Measurements from ENCODE around the gene TNFRSF9. TPM values are rescaled to one million over a fixed set of nuclear protein-coding genes. Genes with fewer than 3 reads are reported as not detected.

TNFRSF9 gene
- total RNA-seq, 1 donor from 2014 or later: 4.8 TPM

- Mint-ChIP-seq H3K27me3 (ENCODE audit: unreplicated experiment) (no peaks in the 10 kb centered on the region), H3K4me3 (ENCODE audit: unreplicated experiment) (peak overlapping the region; percentile 94), H3K36me3 (ENCODE audit: low read depth, unreplicated experiment) (peaks cover 8% of the 10 kb centered on the region), H3K27ac (ENCODE audit: unreplicated experiment) (peak overlapping the region; percentile 79), H3K4me1 (ENCODE audit: unreplicated experiment) (peaks cover 20% of the 10 kb centered on the region), H3K9me3 (ENCODE audit: unreplicated experiment) (no peaks in the 10 kb centered on the region)
- DNase-seq (ENCODE audit: low spot score): no peak
- TF ChIP-seq CTCF (IDR thresholded peaks at IDR 0.05; ENCODE audit: unreplicated experiment): no peak
Measured at GRCh38 chr1:7962014-7962335, 21.3 kb upstream of the TNFRSF9 start.

GRCh38 chr1:7961216-7962013 is 20.8 kb upstream of the TNFRSF9 start, which contains the start of gene PARK7:
PARK7 (plus strand) TSS chr1:7961711; CDS start chr1:7962786, 1,075 bp downstream.
- Mint-ChIP-seq H3K9me3 (ENCODE audit: unreplicated experiment) (no peaks in the 10 kb centered on the region), H3K27ac (ENCODE audit: unreplicated experiment) (peak within 1 kb of the TSS; percentile 98), H3K4me3 (ENCODE audit: unreplicated experiment) (peak within 1 kb of the TSS; percentile 99), H3K4me1 (ENCODE audit: unreplicated experiment) (peaks cover 20% of the 10 kb centered on the region), H3K36me3 (ENCODE audit: low read depth, unreplicated experiment) (peaks cover 8% of the 10 kb centered on the region), H3K27me3 (ENCODE audit: unreplicated experiment) (no peaks in the 10 kb centered on the region)
- DNase-seq (ENCODE audit: low spot score): peak; percentile 100
- no peak for TF ChIP-seq CTCF (IDR thresholded peaks at IDR 0.05; ENCODE audit: unreplicated experiment)

GRCh38 chr1:7960867-7961215 is 20.2 kb upstream of the TNFRSF9 start:
- H3K4me3 Mint-ChIP-seq (ENCODE audit: unreplicated experiment): peak overlapping the region; percentile 99
- peaks cover 20% of the 10 kb centered on the region for H3K4me1 Mint-ChIP-seq (ENCODE audit: unreplicated experiment)

GRCh38 chr1:7960165-7960564 is 19.5 kb upstream of the TNFRSF9 start:
- H3K27me3 Mint-ChIP-seq (ENCODE audit: unreplicated experiment): no peaks in the 10 kb centered on the region
- no peak for DNase-seq (ENCODE audit: low spot score)
- H3K4me1 Mint-ChIP-seq (ENCODE audit: unreplicated experiment): peaks cover 20% of the 10 kb centered on the region
- peak overlapping the region; percentile 99 for H3K4me3 Mint-ChIP-seq (ENCODE audit: unreplicated experiment)
- TF ChIP-seq CTCF (IDR thresholded peaks at IDR 0.05; ENCODE audit: unreplicated experiment): no peak
- H3K9me3 Mint-ChIP-seq (ENCODE audit: unreplicated experiment): no peaks in the 10 kb centered on the region
- H3K36me3 Mint-ChIP-seq (ENCODE audit: low read depth, unreplicated experiment): peaks cover 8% of the 10 kb centered on the region
- peak overlapping the region; percentile 98 for H3K27ac Mint-ChIP-seq (ENCODE audit: unreplicated experiment)

More at GRCh38 chr1:7960867-7961215, 20.2 kb upstream of the TNFRSF9 start:
- Mint-ChIP-seq H3K9me3 (ENCODE audit: unreplicated experiment) (no peaks in the 10 kb centered on the region), H3K27ac (ENCODE audit: unreplicated experiment) (peak overlapping the region; percentile 98), H3K36me3 (ENCODE audit: low read depth, unreplicated experiment) (peaks cover 8% of the 10 kb centered on the region), H3K27me3 (ENCODE audit: unreplicated experiment) (no peaks in the 10 kb centered on the region)
- TF ChIP-seq CTCF (IDR thresholded peaks at IDR 0.05; ENCODE audit: unreplicated experiment): no peak
- no peak for DNase-seq (ENCODE audit: low spot score)
